Sigmoid colon (tissue), 7 donors: ENCODE results near the gene RAB40B. TPM values are rescaled to one million over a fixed set of nuclear protein-coding genes. Genes with fewer than 3 reads are reported as not detected.

Experiments
- DNase-seq: peaks from one replicate; pipeline ENCODE4 v3.0.0-alpha.2; 2019
- H3K27ac ChIP-seq, 4 donors: fragments of 200-600 bp; sonication (generic); one replicate each; pipeline ENCODE4 v1.5.1; 2016 to 2019; ENCODE audit warnings: mild to moderate bottlenecking in 1 of 4
- H3K27me3 ChIP-seq, 3 donors: fragments of 200-600 bp; sonication (generic); one replicate each; pipeline ENCODE4 v1.5.1; 2019; ENCODE audit warnings: mild to moderate bottlenecking in 1 of 3
- H3K36me3 ChIP-seq, 4 donors: fragments of 200-600 bp; sonication (generic); one replicate each; pipeline ENCODE4 v1.5.1; 2016 to 2019
- H3K4me1 ChIP-seq, 4 donors: fragments of 200-600 bp; sonication (generic); one replicate each; pipeline ENCODE4 v1.5.1; 2017 to 2019
- H3K4me3 ChIP-seq, 4 donors: fragments of 200-600 bp; sonication (generic); one replicate each; pipeline ENCODE4 v1.5.1; 2017 to 2019; ENCODE audit warnings: mild to moderate bottlenecking in 2 of 4, moderate library complexity in 1 of 4
- H3K9me3 ChIP-seq, 4 donors: fragments of 200-600 bp in 3 of 4; sonication (generic) in 3 of 4; one replicate each; pipeline versions ENCODE4 v1.5.1 to v1.6.1; 2013 to 2019
- EP300 ChIP-seq, 4 donors: sonication (generic); formaldehyde crosslinking; IDR thresholded peaks; one replicate each; pipeline ENCODE4 v1.6.1; 2017; ENCODE audit warnings: antibody characterized with exemption in 4 of 4
- POLR2A ChIP-seq, 2 donors: fragments of 450-650 bp; IDR thresholded peaks; one replicate each; pipeline ENCODE4 v1.6.1; 2016; ENCODE audit warnings: antibody characterized with exemption in 2 of 2, mild to moderate bottlenecking in 2 of 2, moderate library complexity in 2 of 2
- POLR2AphosphoS5 ChIP-seq, 4 donors: sonication (generic); formaldehyde crosslinking; IDR thresholded peaks; one replicate each; pipeline ENCODE4 v1.6.1; 2017; ENCODE audit warnings: antibody characterized with exemption in 4 of 4
- WGBS, 2 donors: extraction: QIAGEN DNeasy Blood & Tissue Kit; methylation state at CpG; one replicate each; pipeline ENCODE4 v1.1.7; 2013; 5-methylcytosine and 5-hydroxymethylcytosine counted together
- intact Hi-C: fragments of 100-400 bp; cut with DNase I; formaldehyde crosslinking; loops from one replicate; pipeline ENCODE4 v1.15.1; 2023
- polyA plus RNA-seq, 3 donors: library from polyadenylated mRNA; stranded (reverse); fragments of 200-250 nt; gene quantifications; one replicate each; pipeline ENCODE4 v1.2.3, GENCODE V29; 2013
- small RNA-seq, 3 donors: library from RNA; depleted of rRNA; stranded (forward); fragments of <200 nt; gene quantifications; one replicate each; pipeline ENCODE3, GENCODE V24; 2016
- total RNA-seq, 4 donors: library from RNA; depleted of rRNA; stranded (reverse); fragments of >200 nt; gene quantifications; one replicate each; pipeline ENCODE4 v1.1.0, GENCODE V29; 2016
- TF ChIP-seq, protein P1 (sequence below), 4 experiments: fragments of 450-650 bp in 3 of 4; fragments of 200-600 bp in 1 of 4; IDR thresholded peaks; one replicate each; pipeline ENCODE4 v1.5.1; 2016 to 2019; ENCODE audit warnings: antibody characterized with exemption in 4 of 4, mild to moderate bottlenecking in 3 of 4, moderate library complexity in 2 of 4
- donor health status: healthy with polysubstance abuse.
- donor health status: Bipolar disorder and iron deficiency.
- donor health status: healthy.

RAB40B gene
- total and polyA plus RNA-seq, 7 donors: 11.7 to 32.7 (median 23.2) TPM

DNA sequence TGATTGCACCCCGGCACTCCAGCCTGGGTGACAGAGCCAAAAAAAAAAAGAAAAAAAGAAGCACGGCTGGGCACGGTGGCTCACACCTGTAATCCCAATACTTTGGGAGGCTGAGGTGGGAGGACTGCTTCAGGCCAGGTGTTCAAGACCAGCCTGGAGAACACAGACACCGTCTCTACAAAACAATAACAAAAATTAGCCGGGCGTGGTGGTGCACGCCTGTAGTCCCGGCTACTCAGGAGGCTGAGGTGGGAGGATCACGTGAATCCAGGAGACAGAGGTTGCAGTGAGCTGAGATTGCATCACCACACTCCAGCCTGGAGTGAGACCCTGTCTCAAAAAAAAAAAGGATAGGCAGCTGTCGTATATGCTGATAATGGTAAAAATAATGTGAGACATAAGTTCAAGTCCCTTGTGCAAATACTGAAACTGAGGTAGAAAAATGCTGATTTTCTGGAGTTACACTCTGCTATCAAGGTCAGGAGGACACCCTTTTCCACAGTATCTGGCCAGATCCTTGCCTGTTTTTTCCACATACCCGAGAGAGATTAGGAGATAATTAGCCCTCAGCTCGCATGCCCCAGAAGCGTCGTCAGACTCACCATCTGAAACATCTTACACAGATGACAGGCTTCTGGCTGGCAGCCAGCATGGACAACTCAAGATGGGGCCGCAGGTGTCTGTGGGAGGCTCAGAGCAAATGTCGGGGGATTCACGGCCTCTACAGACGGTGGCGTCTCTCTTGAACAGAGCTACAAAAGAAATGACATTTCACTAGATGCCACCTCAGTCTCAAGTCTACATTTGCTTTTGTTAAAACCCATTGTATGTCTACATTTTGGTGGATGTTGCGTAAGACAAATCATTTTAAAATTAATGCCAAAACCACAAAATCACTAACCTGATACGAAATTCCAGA, 87.1 kb downstream of the RAB40B start:
- no peaks in the 10 kb centered on the region for H3K9me3 ChIP-seq
- H3K4me3 ChIP-seq: no peak overlapping the region
- no peak overlapping the region for H3K27ac ChIP-seq
- H3K36me3 ChIP-seq: peaks cover 4 to 49% (median 20%) of the 10 kb centered on the region in 4 donors
- intact Hi-C loops: no loop called here
- no peak for TF ChIP-seq POLR2A (IDR thresholded peaks at IDR 0.05)
- TF ChIP-seq EP300 (IDR thresholded peaks at IDR 0.05): no peak
- TF ChIP-seq, protein P1, sequence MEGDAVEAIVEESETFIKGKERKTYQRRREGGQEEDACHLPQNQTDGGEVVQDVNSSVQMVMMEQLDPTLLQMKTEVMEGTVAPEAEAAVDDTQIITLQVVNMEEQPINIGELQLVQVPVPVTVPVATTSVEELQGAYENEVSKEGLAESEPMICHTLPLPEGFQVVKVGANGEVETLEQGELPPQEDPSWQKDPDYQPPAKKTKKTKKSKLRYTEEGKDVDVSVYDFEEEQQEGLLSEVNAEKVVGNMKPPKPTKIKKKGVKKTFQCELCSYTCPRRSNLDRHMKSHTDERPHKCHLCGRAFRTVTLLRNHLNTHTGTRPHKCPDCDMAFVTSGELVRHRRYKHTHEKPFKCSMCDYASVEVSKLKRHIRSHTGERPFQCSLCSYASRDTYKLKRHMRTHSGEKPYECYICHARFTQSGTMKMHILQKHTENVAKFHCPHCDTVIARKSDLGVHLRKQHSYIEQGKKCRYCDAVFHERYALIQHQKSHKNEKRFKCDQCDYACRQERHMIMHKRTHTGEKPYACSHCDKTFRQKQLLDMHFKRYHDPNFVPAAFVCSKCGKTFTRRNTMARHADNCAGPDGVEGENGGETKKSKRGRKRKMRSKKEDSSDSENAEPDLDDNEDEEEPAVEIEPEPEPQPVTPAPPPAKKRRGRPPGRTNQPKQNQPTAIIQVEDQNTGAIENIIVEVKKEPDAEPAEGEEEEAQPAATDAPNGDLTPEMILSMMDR (IDR thresholded peaks at IDR 0.05): no peak
- no peak for TF ChIP-seq POLR2AphosphoS5 (IDR thresholded peaks at IDR 0.05)
- H3K4me1 ChIP-seq: no peaks in the 10 kb centered on the region
- DNase-seq: no peak
- no peaks in the 10 kb centered on the region for H3K27me3 ChIP-seq
- 81 to 83% methylated on average over 21 of the region's 21 CpGs for WGBS, 2 donors

DNA sequence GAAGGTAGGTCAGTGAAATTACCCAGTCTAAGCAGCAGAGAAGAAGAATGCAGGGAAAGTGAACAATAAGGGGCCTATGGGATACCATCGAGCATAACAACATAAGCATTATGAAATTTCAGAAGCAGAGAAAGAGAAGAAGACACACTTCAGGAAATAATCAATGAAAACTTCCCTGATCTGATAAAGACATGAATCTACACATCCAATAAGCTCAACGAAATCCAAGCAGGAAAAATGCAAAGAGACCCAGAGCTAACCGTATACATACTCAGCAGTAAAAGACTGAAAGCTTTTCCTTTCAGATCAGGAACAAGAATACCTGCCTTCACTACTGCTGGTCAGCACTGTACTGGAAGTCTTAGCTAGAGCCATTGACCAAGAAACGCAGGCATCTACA, 88.8 kb downstream of the RAB40B start:
- DNase-seq: no peak
- H3K36me3 ChIP-seq: peaks cover 3 to 49% (median 13%) of the 10 kb centered on the region in 4 donors
- 92% methylated on average over 4 of the region's 4 CpGs for WGBS, 2 donors
- no peak overlapping the region for H3K27ac ChIP-seq
- H3K27me3 ChIP-seq: no peaks in the 10 kb centered on the region
- intact Hi-C loops: no loop called here
- no peaks in the 10 kb centered on the region for H3K4me1 ChIP-seq
- no peak overlapping the region for H3K4me3 ChIP-seq
- H3K9me3 ChIP-seq: no peaks in the 10 kb centered on the region
- no peak for TF ChIP-seq POLR2A (IDR thresholded peaks at IDR 0.05)
- TF ChIP-seq EP300 (IDR thresholded peaks at IDR 0.05): no peak
- TF ChIP-seq POLR2AphosphoS5 (IDR thresholded peaks at IDR 0.05): no peak
- TF ChIP-seq, protein P1 (IDR thresholded peaks at IDR 0.05): no peak

DNA sequence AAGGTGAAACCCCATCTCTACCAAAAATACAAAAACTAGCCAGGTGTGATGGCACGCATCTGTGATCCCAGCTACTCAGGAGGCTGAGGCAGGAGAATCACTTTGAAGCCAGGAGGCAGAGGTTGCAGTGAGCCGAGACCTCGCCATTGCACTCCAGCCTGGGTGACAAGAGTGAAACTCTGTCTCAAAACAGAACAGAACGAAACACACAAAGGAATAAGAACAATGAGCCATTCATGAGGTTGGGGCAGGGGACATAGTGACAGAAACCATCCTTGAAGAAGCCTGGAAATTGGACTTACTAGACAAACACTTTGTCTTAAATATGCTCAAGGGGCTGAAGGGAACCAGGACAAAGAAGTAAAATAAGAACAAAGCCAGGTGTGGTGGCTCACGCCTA, 89.7 kb downstream of the RAB40B start:
- TF ChIP-seq, protein P1 (IDR thresholded peaks at IDR 0.05): no peak
- TF ChIP-seq POLR2AphosphoS5 (IDR thresholded peaks at IDR 0.05) (no peak), POLR2A (IDR thresholded peaks at IDR 0.05) (no peak), EP300 (IDR thresholded peaks at IDR 0.05) (no peak)
- Histone ChIP-seq H3K4me1 (no peaks in the 10 kb centered on the region), H3K4me3 (no peak overlapping the region), H3K9me3 (no peaks in the 10 kb centered on the region), H3K27me3 (no peaks in the 10 kb centered on the region), H3K27ac (no peak overlapping the region), H3K36me3 (peaks cover 5 to 54% (median 14%) of the 10 kb centered on the region in 4 donors)
- intact Hi-C loops: no loop called here
- WGBS, 2 donors: 72 to 84% methylated on average over 5 of the region's 5 CpGs
- no peak for DNase-seq

DNA sequence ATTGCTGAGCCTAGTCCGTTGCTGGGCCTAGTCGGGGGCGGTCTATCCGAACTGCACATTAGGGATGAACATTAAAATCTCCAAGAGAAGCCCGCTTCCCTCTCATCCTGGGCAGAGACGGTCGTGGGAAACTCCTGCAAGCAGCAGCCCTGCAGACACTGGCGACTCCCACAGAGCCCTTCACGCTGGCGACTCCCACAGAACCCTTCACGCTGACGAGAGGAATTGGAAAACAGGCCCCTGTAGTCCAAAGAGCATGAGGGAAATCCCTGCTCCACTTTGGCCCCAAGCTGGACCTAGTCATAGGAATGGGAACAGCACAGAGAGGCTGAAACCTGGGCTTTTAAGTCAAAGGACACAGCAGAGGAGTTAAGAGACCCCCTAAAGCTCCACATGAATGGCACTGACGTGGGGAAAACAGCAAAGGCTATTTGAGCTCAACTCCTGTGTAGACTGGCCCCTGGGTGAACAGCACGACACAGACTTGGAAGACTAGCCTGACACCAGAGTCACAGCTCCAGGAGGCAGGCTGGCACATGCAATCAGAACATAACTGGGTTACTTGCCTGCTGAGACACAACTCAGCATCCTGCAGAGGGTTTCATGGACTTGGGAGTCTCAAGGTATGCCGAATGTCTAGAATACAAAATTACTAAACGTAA, 92.4 kb downstream of the RAB40B start:
- no peak overlapping the region for H3K27ac ChIP-seq
- H3K36me3 ChIP-seq: peaks cover 15 to 73% (median 32%) of the 10 kb centered on the region in 4 donors
- no peaks in the 10 kb centered on the region for H3K9me3 ChIP-seq
- no peak overlapping the region for H3K4me3 ChIP-seq
- no peaks in the 10 kb centered on the region for H3K4me1 ChIP-seq
- intact Hi-C loops: no loop called here
- DNase-seq: no peak
- no peaks in the 10 kb centered on the region for H3K27me3 ChIP-seq
- 89 to 92% methylated on average over 16 of the region's 16 CpGs for WGBS, 2 donors
- no peak for TF ChIP-seq EP300 (IDR thresholded peaks at IDR 0.05)

Small RNA genes lying within 50 kb of the gene (small RNA-seq; reads per million reads assigned to genes)
- gene MIR4525: 0 reads per million in 3 donors

Other genes with a start within 250 kb of the RAB40B start
- gene CYBC1, start 247.9 kb downstream of the RAB40B start, total RNA-seq: 10 to 100 TPM; 22.8 to 76.6 (median 46.7) TPM
- gene CYBC1, start 247.9 kb downstream of the RAB40B start, polyA plus RNA-seq: 100 to 1,000 TPM in 1 of 3 donors, 10 to 100 TPM in 2; 25.8 to 116 (median 32.1) TPM
- 10 to 100 TPM; 34.6 to 50.4 (median 43.8) TPM for gene NARF, start 240.0 kb downstream of the RAB40B start, total RNA-seq
- 10 to 100 TPM; 29.4 to 65.8 (median 38.6) TPM for gene NARF, start 240.0 kb downstream of the RAB40B start, polyA plus RNA-seq
- 10 to 100 TPM; 29.3 to 56.8 (median 40.5) TPM for gene FOXK2, start 179.0 kb downstream of the RAB40B start, total RNA-seq
- 10 to 100 TPM; 10.2 to 26.2 (median 11.6) TPM for gene FOXK2, start 179.0 kb downstream of the RAB40B start, polyA plus RNA-seq
- gene WDR45B, start 50.3 kb downstream of the RAB40B start, total RNA-seq: 10 to 100 TPM; 51.7 to 67.0 (median 66.7) TPM
- gene WDR45B, start 50.3 kb downstream of the RAB40B start, polyA plus RNA-seq: 10 to 100 TPM; 62.5 to 70.1 (median 67.5) TPM
- 10 to 100 TPM in 3 of 4 donors, 1 to 10 TPM in 1; 8.1 to 18.0 (median 13.1) TPM for gene FN3KRP, start 18.0 kb upstream of the RAB40B start, total RNA-seq
- 10 to 100 TPM; 27.0 to 36.1 (median 33.5) TPM for gene FN3KRP, start 18.0 kb upstream of the RAB40B start, polyA plus RNA-seq
- 10 to 100 TPM in 1 of 4 donors, 1 to 10 TPM in 3; 2.8 to 11.9 (median 6.6) TPM for gene FN3K, start 36.9 kb upstream of the RAB40B start, total RNA-seq
- 10 to 100 TPM; 13.2 to 22.2 (median 20.5) TPM for gene FN3K, start 36.9 kb upstream of the RAB40B start, polyA plus RNA-seq
- 10 to 100 TPM; 25.3 to 69.0 (median 34.4) TPM for gene TBCD, start 53.4 kb upstream of the RAB40B start, total RNA-seq
- 10 to 100 TPM; 11.1 to 77.4 (median 19.2) TPM for gene TBCD, start 53.4 kb upstream of the RAB40B start, polyA plus RNA-seq
- gene ZNF750, start 141.3 kb upstream of the RAB40B start, total RNA-seq: not detected
- under 1 TPM in 1 of 3 donors, not detected in 2; 0.01 TPM for gene ZNF750, start 141.3 kb upstream of the RAB40B start, polyA plus RNA-seq